HUES48 (cell line): ENCODE results near the gene GSTM3.
"Not testable (repeated sequence)": the region's sequence is repeated elsewhere in the genome, so short reads cannot be mapped to it uniquely, and the experiment has no call there.

Source experiments
- H3K27ac ChIP-seq: one replicate; pipeline ENCODE4 v1.7.0; 2013; ENCODE audit warnings: low read depth, low read length, inconsistent platforms
- H3K27me3 ChIP-seq: 2 replicates; pipeline ENCODE4 v1.6.1; 2013; ENCODE audit warnings: mild to moderate bottlenecking, low read length; ENCODE audit not compliant: control insufficient read depth, insufficient read depth
- H3K36me3 ChIP-seq: 2 replicates; pipeline ENCODE4 v1.6.1; 2013; ENCODE audit warnings: low read length; ENCODE audit not compliant: control insufficient read depth, insufficient read depth
- H3K4me1 ChIP-seq: 2 replicates; pipeline ENCODE4 v1.6.1; 2013; ENCODE audit warnings: mild to moderate bottlenecking, low read length; ENCODE audit not compliant: control insufficient read depth, insufficient read depth
- H3K4me3 ChIP-seq: 2 replicates; pipeline ENCODE4 v1.5.1; 2013; ENCODE audit warnings: mild to moderate bottlenecking, low read depth, low read length
- H3K9ac ChIP-seq: 2 replicates; pipeline ENCODE4 v1.6.1; 2013; ENCODE audit warnings: mild to moderate bottlenecking, low read depth, low read length, moderate library complexity
- H3K9me3 ChIP-seq: 2 replicates; pipeline ENCODE4 v1.6.1; 2013; ENCODE audit warnings: low read length; ENCODE audit not compliant: control insufficient read depth, insufficient read depth

The GSTM3 gene

GRCh38 chr1:109759513-109760334 lies 18.9 kb upstream of the GSTM3 start:
- H3K27me3 ChIP-seq: no peaks in the 10 kb centered on the region

GRCh38 chr1:109757936-109758786 lies 17.3 kb upstream of the GSTM3 start:
- H3K9ac ChIP-seq: no peak overlapping the region
- no peaks in the 10 kb centered on the region for H3K4me1 ChIP-seq
- H3K27me3 ChIP-seq: no peaks in the 10 kb centered on the region
- H3K9me3 ChIP-seq: no peaks in the 10 kb centered on the region
- no peak overlapping the region for H3K27ac ChIP-seq
- no peak overlapping the region for H3K4me3 ChIP-seq
- no peaks in the 10 kb centered on the region for H3K36me3 ChIP-seq

More at GRCh38 chr1:109759513-109760334, 18.9 kb upstream of the GSTM3 start:
- no peak overlapping the region for H3K27ac ChIP-seq
- H3K4me1 ChIP-seq: no peaks in the 10 kb centered on the region
- no peaks in the 10 kb centered on the region for H3K36me3 ChIP-seq
- no peak overlapping the region for H3K9ac ChIP-seq
- no peaks in the 10 kb centered on the region for H3K9me3 ChIP-seq
- H3K4me3 ChIP-seq: no peak overlapping the region

- Histone ChIP-seq H3K27me3 (no peaks in the 10 kb centered on the region), H3K36me3 (no peaks in the 10 kb centered on the region), H3K9ac (no peak overlapping the region)
Measured at GRCh38 chr1:109756848-109757521, 16.1 kb upstream of the GSTM3 start.

GRCh38 chr1:109756325-109756724 lies 15.5 kb upstream of the GSTM3 start:
- not testable (repeated sequence) for H3K4me3 ChIP-seq, H3K9ac ChIP-seq, H3K4me1 ChIP-seq, H3K27me3 ChIP-seq, H3K9me3 ChIP-seq, H3K36me3 ChIP-seq, H3K27ac ChIP-seq

More at GRCh38 chr1:109756848-109757521, 16.1 kb upstream of the GSTM3 start:
- no peaks in the 10 kb centered on the region for H3K4me1 ChIP-seq
- H3K9me3 ChIP-seq: no peaks in the 10 kb centered on the region
- no peak overlapping the region for H3K4me3 ChIP-seq
- H3K27ac ChIP-seq: no peak overlapping the region

GRCh38 chr1:109754738-109755137 lies 13.9 kb upstream of the GSTM3 start:
- Histone ChIP-seq H3K9me3 (no peaks in the 10 kb centered on the region; the same call in 1 of the 2 replicates), H3K9ac (no peak overlapping the region), H3K27ac (no peak overlapping the region), H3K27me3 (no peaks in the 10 kb centered on the region), H3K4me1 (no peaks in the 10 kb centered on the region), H3K36me3 (no peaks in the 10 kb centered on the region), H3K4me3 (no peak overlapping the region)

GRCh38 chr1:109751531-109752260 lies 10.9 kb upstream of the GSTM3 start:
- H3K4me1 ChIP-seq: no peaks in the 10 kb centered on the region
- no peak overlapping the region for H3K9ac ChIP-seq
- no peaks in the 10 kb centered on the region for H3K36me3 ChIP-seq
- no peak overlapping the region for H3K27ac ChIP-seq
- no peaks in the 10 kb centered on the region for H3K27me3 ChIP-seq
- H3K4me3 ChIP-seq: no peak overlapping the region
- H3K9me3 ChIP-seq: peaks cover 4% of the 10 kb centered on the region

GRCh38 chr1:109750920-109751319 lies 10.1 kb upstream of the GSTM3 start:
- H3K4me1 ChIP-seq: no peaks in the 10 kb centered on the region
- no peak overlapping the region for H3K9ac ChIP-seq
- H3K27ac ChIP-seq: no peak overlapping the region
- no peaks in the 10 kb centered on the region for H3K27me3 ChIP-seq
- peaks cover 4% of the 10 kb centered on the region for H3K9me3 ChIP-seq
- H3K36me3 ChIP-seq: no peaks in the 10 kb centered on the region
- H3K4me3 ChIP-seq: no peak overlapping the region

GRCh38 chr1:109750241-109750882 lies 9.5 kb upstream of the GSTM3 start:
- no peaks in the 10 kb centered on the region for H3K27me3 ChIP-seq
- no peaks in the 10 kb centered on the region for H3K4me1 ChIP-seq
- no peak overlapping the region for H3K9ac ChIP-seq
- peaks cover 4% of the 10 kb centered on the region for H3K9me3 ChIP-seq
- H3K4me3 ChIP-seq: no peak overlapping the region
- no peak overlapping the region for H3K27ac ChIP-seq
- H3K36me3 ChIP-seq: no peaks in the 10 kb centered on the region

- Histone ChIP-seq H3K27me3 (no peaks in the 10 kb centered on the region), H3K4me1 (no peaks in the 10 kb centered on the region), H3K27ac (no peak overlapping the region), H3K4me3 (no peak overlapping the region), H3K9me3 (peaks cover 4% of the 10 kb centered on the region), H3K9ac (no peak overlapping the region), H3K36me3 (no peaks in the 10 kb centered on the region)
Measured at GRCh38 chr1:109749221-109749620, 8.4 kb upstream of the GSTM3 start.

GRCh38 chr1:109748311-109748710 lies 7.5 kb upstream of the GSTM3 start:
- not testable (repeated sequence) for H3K9me3 ChIP-seq, H3K4me1 ChIP-seq, H3K4me3 ChIP-seq, H3K9ac ChIP-seq, H3K36me3 ChIP-seq, H3K27me3 ChIP-seq, H3K27ac ChIP-seq
